Astrocyte (in vitro differentiated cells and primary cell): ENCODE data around the gene FBXO31. TPM values are rescaled to one million over a fixed set of nuclear protein-coding genes. Genes with fewer than 3 reads are reported as not detected.

ENCODE experiments used
- DNase-seq: peaks from one replicate; pipeline ENCODE4 v3.0.0-alpha.2; 2010; ENCODE audit warnings: low read depth
- FAIRE-seq: peaks from 2 replicates; lab custom pipeline; 2011; peaks lifted over from hg19 to GRCh38; lab: Jason Lieb, UNC
- H2AFZ ChIP-seq: 2 replicates; pipeline ENCODE4 v1.6.0; 2012; ENCODE audit warnings: low read depth, low read length, inconsistent platforms
- H3K27ac ChIP-seq: 2 replicates; pipeline ENCODE4 v1.5.1; 2011; ENCODE audit warnings: low read depth, low read length, inconsistent platforms
- H3K27me3 ChIP-seq: 2 replicates; pipeline ENCODE4 v1.6.0; 2011; ENCODE audit warnings: low read length, inconsistent platforms; ENCODE audit not compliant: insufficient read depth
- H3K36me3 ChIP-seq: 2 replicates; pipeline ENCODE4 v1.5.1; 2011; ENCODE audit warnings: low read length, inconsistent platforms; ENCODE audit not compliant: insufficient read depth
- H3K4me1 ChIP-seq: 2 replicates; pipeline ENCODE4 v1.5.1; 2011; ENCODE audit warnings: low read length, inconsistent platforms; ENCODE audit not compliant: insufficient read depth
- H3K4me2 ChIP-seq: 2 replicates; pipeline ENCODE4 v1.6.0; 2012; ENCODE audit warnings: low read length, inconsistent platforms
- H3K4me3 ChIP-seq: 2 replicates; pipeline ENCODE4 v1.5.1; 2011; ENCODE audit warnings: low read depth, mild to moderate bottlenecking, low read length, inconsistent platforms; ENCODE audit not compliant: insufficient read depth
- H3K79me2 ChIP-seq: 2 replicates; pipeline ENCODE4 v1.6.0; 2012; ENCODE audit warnings: mild to moderate bottlenecking, low read length, inconsistent platforms; ENCODE audit not compliant: insufficient read depth
- H3K9ac ChIP-seq: 2 replicates; pipeline ENCODE4 v1.6.0; 2012; ENCODE audit warnings: mild to moderate bottlenecking, low read length, inconsistent platforms
- H3K9me3 ChIP-seq: 2 replicates; pipeline ENCODE4 v1.5.1; 2012; ENCODE audit warnings: low read depth, mild to moderate bottlenecking, low read length, inconsistent platforms; ENCODE audit not compliant: insufficient read depth
- H4K20me1 ChIP-seq: 2 replicates; pipeline ENCODE4 v1.6.0; 2012; ENCODE audit warnings: low read length, inconsistent platforms; ENCODE audit not compliant: insufficient read depth
- H3K27ac Mint-ChIP-seq: one replicate; pipeline ENCODE4 v1.8.0; 2021; ENCODE audit warnings: mild to moderate bottlenecking, mixed read lengths; ENCODE audit not compliant: unreplicated experiment
- H3K27me3 Mint-ChIP-seq: one replicate; pipeline ENCODE4 v1.8.0; 2021; ENCODE audit warnings: low read depth, mixed read lengths; ENCODE audit not compliant: unreplicated experiment
- H3K36me3 Mint-ChIP-seq: one replicate; pipeline ENCODE4 v1.8.0; 2021; ENCODE audit warnings: low read depth, mixed read lengths; ENCODE audit not compliant: unreplicated experiment
- H3K4me1 Mint-ChIP-seq: one replicate; pipeline ENCODE4 v1.8.0; 2021; ENCODE audit warnings: low read depth, mixed read lengths; ENCODE audit not compliant: unreplicated experiment
- H3K4me3 Mint-ChIP-seq: one replicate; pipeline ENCODE4 v1.8.0; 2021; ENCODE audit warnings: mild to moderate bottlenecking, moderate library complexity, mixed read lengths; ENCODE audit not compliant: unreplicated experiment
- H3K9me3 Mint-ChIP-seq: one replicate; pipeline ENCODE4 v1.8.0; 2021; ENCODE audit warnings: mild to moderate bottlenecking, mixed read lengths; ENCODE audit not compliant: unreplicated experiment
- CTCF ChIP-seq: IDR thresholded peaks from 2 replicates; pipeline ENCODE4 v1.5.1; 2011; ENCODE audit warnings: low read depth, mild to moderate bottlenecking, inconsistent platforms, low read length, moderate library complexity; ENCODE audit not compliant: insufficient read depth
- EZH2 ChIP-seq: IDR thresholded peaks from 2 replicates; pipeline ENCODE4 v1.6.1; 2012; ENCODE audit warnings: mild to moderate bottlenecking, low read length, inconsistent platforms; ENCODE audit not compliant: insufficient read depth
- total RNA-seq: library from RNA; stranded (reverse); gene quantifications from 2 replicates; pipeline ENCODE4 v1.2.1, GENCODE V29; 2021

The FBXO31 gene
- total RNA-seq, 1 donor from 2014 or later, result 34.9 TPM

GRCh38 chr16:87334651-87335624, 48.6 kb downstream of the FBXO31 start:
- peaks cover 5% of the 10 kb centered on the region for H3K79me2 ChIP-seq
- no peak overlapping the region for H3K27ac Mint-ChIP-seq
- H3K9me3 ChIP-seq, result no peaks in the 10 kb centered on the region
- DNase-seq, result no peak
- no peak overlapping the region for H2AFZ ChIP-seq
- H3K4me1 ChIP-seq, result no peaks in the 10 kb centered on the region
- H3K4me3 ChIP-seq, result no peak overlapping the region
- H3K27me3 Mint-ChIP-seq, result no peaks in the 10 kb centered on the region
- H3K27ac ChIP-seq, result no peak overlapping the region
- peaks cover 29% of the 10 kb centered on the region for H3K36me3 Mint-ChIP-seq
- no peak for FAIRE-seq
- H3K4me3 Mint-ChIP-seq, result no peak overlapping the region
- no peak overlapping the region for H3K4me2 ChIP-seq
- TF ChIP-seq CTCF, result no peak
- no peak for TF ChIP-seq EZH2
- H3K4me1 Mint-ChIP-seq, result peaks cover 14% of the 10 kb centered on the region
- H3K9me3 Mint-ChIP-seq, result no peaks in the 10 kb centered on the region
- no peak overlapping the region for H3K9ac ChIP-seq
- H4K20me1 ChIP-seq, result peaks cover 55% of the 10 kb centered on the region
- H3K27me3 ChIP-seq, result no peaks in the 10 kb centered on the region
- H3K36me3 ChIP-seq, result no peaks in the 10 kb centered on the region

- TF ChIP-seq EZH2, result no peak
- Mint-ChIP-seq H3K9me3 (no peaks in the 10 kb centered on the region), H3K27me3 (no peaks in the 10 kb centered on the region), H3K4me1 (peaks cover 12% of the 10 kb centered on the region), H3K36me3 (peaks cover 22% of the 10 kb centered on the region), H3K27ac (no peak overlapping the region), H3K4me3 (no peak overlapping the region)
- H2AFZ ChIP-seq, result no peak overlapping the region
- no peaks in the 10 kb centered on the region for H3K36me3 ChIP-seq
- H3K9ac ChIP-seq, result no peak overlapping the region
- peaks cover 56% of the 10 kb centered on the region for H4K20me1 ChIP-seq
- no peak overlapping the region for H3K27ac ChIP-seq
- H3K4me2 ChIP-seq, result no peak overlapping the region
- no peak overlapping the region for H3K4me3 ChIP-seq
- no peaks in the 10 kb centered on the region for H3K4me1 ChIP-seq
- H3K79me2 ChIP-seq, result peaks cover 5% of the 10 kb centered on the region
- FAIRE-seq (no peak), DNase-seq (no peak)
- no peaks in the 10 kb centered on the region for H3K9me3 ChIP-seq
- H3K27me3 ChIP-seq, result no peaks in the 10 kb centered on the region
Observed at GRCh38 chr16:87333581-87334331, 49.8 kb downstream of the FBXO31 start.

GRCh38 chr16:87333101-87333500, 50.5 kb downstream of the FBXO31 start:
- FAIRE-seq (no peak), DNase-seq (no peak)
- H3K4me3 ChIP-seq, result no peak overlapping the region
- H3K27me3 Mint-ChIP-seq, result no peaks in the 10 kb centered on the region
- no peaks in the 10 kb centered on the region for H3K36me3 ChIP-seq
- peaks cover 19% of the 10 kb centered on the region for H3K36me3 Mint-ChIP-seq
- no peaks in the 10 kb centered on the region for H3K4me1 ChIP-seq
- peaks cover 10% of the 10 kb centered on the region for H3K4me1 Mint-ChIP-seq
- H3K79me2 ChIP-seq, result peaks cover 5% of the 10 kb centered on the region
- H2AFZ ChIP-seq, result no peak overlapping the region
- no peaks in the 10 kb centered on the region for H3K27me3 ChIP-seq
- H3K9me3 Mint-ChIP-seq, result no peaks in the 10 kb centered on the region
- H3K4me2 ChIP-seq, result no peak overlapping the region
- TF ChIP-seq EZH2 (no peak), CTCF (no peak)
- H4K20me1 ChIP-seq, result peaks cover 58% of the 10 kb centered on the region
- H3K4me3 Mint-ChIP-seq, result no peak overlapping the region
- no peaks in the 10 kb centered on the region for H3K9me3 ChIP-seq
- H3K9ac ChIP-seq, result no peak overlapping the region
- H3K27ac Mint-ChIP-seq, result no peak overlapping the region
- H3K27ac ChIP-seq, result no peak overlapping the region
